NCI-H446 (cell line): ENCODE data around the gene CPED1.
"Not testable (repeated sequence)": the region's sequence is repeated elsewhere in the genome, so short reads cannot be mapped to it uniquely, and the experiment has no call there.

Experiments used
- DNase-seq, 2 experiments: peaks; one replicate each; lab custom pipeline; 2025; lab: John Stamatoyannopoulos, UW

CPED1 gene

DNA sequence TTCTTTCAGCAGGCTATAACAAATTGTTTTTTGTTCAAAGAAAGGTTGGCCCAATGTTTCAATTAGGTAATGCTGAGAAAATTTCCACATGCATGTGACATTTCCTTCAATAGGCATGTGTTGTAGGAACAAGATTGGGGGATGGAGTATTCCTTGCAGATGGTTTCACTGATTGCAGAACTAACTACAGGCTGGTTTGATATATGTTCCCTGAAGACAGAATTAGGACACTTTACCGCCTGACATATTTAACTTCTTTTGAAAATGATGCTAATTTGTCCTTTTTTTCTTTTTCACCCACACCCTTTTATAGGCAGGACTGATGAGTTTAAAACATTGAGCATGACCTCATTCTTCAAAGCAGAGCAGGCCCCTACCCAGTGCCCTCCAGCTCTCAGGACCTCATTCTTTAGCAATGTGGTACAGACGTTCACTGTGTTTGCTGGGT, 163.3 kb downstream of the CPED1 start:
- no peak for DNase-seq

DNA sequence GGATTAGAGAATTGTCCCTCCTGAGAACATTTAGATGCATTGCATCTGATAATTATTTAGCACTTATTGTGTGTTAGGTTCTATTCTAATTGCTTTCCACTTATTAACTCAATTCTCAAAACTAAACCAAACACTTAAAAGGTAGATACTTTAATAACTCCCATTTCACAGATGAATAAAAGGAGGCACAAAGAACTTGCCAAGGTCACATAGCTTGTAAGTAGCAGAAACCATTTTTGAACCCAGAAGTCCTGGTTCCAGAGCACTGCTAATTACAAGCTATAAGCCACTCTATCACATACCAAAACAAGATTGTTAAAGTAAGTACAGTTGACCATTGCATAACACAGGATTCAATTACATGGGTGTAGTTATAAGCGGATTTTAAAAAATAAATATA, 164.9 kb downstream of the CPED1 start:
- DNase-seq = no peak

DNA sequence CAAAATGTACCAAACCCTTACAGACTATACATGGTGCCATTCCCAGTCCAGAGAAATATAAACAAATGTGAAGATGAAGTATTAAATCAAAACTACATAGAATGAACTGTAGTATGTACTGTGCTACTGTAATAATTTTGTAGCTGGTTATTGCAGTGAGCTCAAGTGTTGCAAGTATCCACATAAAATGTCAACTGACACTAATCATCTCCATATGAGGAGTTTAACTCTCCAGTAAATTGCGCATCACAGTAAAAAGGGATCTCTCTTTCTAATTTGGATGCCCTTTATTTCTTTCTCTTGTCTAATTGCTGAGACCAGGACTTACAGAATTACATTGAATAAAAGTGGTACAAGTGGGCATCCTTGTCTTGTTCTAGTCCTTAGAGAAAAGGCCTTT, 165.5 kb downstream of the CPED1 start:
- DNase-seq = no peak

DNA sequence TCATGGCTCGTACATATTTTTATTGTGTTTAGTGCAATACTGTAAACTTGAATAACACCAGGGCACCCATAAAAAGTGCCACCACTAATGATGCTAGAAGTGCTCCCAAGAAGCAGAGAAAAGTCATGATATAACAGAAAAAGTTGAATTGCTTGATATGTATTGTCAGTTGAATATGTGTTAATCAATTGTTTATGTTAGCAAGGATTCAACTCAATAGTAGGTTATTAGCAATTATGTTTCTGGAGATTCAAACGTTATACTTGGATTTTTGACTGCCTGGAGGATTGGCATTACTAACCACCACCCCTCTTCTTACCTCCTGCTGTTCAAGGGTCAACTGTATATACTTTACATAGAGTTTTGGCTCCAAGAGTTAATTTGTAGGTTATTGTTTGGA, 168.3 kb downstream of the CPED1 start:
- DNase-seq = no peak

DNA sequence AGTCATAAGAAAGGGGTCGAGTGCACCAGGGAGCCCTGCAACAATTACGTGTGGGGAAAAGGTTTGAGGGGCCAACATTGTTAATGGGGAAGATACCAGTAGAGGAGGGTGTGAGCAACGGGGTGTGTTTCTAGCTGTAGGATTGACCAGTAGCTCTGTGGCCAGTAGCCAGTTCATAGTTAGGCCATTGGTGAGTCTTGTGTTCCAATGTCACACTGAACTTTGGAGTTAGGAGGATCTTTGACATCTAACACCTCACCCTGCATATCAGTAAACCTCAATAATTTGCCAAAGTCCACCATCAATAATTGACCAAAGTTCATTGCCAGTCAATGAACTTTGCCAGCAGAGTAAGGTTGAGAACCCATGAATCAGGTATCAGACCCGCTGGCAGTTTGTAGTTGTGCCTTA, 168.8 kb downstream of the CPED1 start:
- no peak for DNase-seq

DNA sequence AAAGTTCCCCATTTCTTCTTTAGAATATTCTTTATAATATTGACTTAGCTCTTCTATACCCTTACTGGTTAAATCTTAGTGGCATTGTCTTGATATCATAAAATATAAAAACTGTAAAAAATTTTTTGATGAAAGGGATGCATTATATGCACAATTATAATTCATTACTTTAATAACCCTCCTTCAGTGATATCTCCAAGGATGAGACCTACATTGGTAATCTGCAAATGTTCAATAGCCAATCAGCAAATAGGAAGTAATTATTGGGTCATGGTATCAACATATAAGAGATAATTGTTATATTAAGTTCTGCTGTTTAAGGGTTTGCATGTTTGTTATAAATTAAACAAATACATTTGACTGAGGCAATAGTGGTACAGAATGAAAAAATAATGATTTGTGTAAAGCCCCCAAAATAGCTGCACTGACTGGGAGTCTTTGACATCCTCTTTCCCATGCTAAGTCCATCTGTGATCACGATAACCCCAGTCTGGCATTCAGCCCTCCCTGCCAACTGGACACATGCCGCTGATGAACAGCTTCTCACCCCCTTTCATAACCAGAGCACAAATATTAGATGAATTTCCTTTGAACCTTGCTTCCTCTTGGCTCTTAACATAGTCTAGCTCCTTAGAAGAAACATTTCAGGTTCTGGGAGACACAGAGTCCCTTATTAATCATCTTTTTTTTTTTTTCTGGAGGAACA, 169.5 kb downstream of the CPED1 start:
- DNase-seq = no peak

DNA sequence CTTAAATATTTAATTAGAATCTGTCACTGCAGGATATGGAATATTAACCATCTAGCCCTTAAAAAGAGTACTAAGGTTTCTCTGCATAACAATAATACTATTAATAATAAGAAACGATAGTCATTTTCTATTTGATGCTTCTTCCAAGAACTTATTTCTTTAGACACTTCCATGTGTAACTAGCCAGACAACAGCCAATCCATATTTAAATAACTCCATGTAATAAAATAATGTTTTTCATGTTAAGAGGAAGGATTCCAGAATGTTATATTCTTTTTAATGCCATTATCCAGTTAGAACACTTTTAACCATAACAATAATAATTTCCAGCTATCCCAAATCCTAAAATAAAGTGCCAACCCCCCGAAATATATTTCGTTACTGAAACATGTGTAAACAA, 170.2 kb downstream of the CPED1 start:
- no peak for DNase-seq

DNA sequence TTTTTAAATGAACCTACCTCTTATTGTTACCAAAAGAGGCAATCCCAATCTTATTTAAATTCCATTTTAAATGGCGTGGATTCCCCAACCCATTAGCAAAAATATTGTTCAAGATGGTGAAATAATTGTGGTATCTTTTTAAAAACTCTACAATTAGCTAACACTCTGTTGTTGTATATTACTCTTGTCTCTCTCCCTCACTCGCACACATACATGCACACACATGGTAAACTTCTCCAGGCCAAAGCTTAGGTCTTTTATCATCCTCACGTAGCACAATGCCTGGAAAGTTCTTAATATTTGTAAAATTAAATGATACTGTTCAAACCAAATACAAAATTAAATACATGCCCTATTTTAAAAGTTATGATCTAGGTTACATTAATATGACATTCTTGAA, 171.0 kb downstream of the CPED1 start:
- no peak for DNase-seq

DNA sequence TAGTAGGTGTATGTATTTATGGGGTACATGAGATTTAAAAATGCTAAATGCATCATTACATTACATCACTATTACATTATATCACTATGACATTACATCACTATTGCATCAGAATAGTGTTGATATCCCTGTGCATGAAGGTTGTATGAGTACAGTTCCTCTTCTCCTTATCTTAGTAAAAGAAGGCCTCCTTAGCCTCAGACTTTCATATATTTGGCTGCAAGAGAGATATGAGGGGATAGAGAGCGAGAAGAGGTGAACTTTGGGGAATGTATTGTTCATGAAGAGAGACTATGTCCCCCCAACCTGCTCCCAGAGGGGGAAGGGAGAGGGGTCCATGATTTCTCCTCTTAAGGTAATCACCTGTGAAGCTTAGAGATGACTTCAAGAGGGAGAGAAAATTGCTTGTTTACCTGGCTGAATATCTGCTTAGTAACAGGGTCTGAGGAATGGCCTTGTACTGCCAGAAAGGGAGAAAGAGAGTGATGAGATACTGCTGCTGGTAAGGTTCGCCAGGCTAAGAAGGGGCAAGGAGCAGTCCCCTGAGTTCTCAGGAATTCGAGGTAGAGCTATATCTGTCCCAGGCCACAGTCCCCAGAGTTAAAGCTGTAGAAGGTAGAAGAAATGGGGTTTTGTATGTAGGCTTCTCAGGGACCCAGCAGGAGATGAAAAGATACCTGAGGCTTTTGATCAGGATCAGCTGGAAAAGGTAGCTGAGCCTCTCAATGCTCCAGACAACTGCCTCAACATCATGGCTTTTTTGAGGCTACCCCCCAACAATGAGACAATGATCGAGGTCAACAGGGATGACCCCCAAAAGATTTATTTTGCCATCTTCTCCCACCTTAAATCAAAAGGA, 171.9 kb downstream of the CPED1 start:
- no peak for DNase-seq

DNA sequence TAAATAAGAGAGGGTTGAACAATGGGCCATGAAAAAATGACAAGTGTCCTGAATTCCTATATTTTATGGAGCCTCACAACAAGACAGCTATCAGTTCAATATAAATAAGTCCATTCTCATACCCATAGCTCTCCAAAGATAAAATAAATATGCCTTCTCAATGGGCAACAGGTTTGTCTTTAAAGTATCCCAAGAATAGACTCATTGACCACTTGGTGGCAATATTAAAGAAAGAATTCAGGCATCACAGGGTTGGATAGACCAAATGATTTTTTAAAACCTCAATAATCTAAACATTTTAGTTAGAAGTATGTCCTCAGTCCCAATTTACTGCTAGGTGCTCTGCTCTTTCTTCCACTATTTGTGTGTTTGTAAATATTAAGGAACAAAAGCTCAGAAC, 175.2 kb downstream of the CPED1 start:
- no peak for DNase-seq

DNA sequence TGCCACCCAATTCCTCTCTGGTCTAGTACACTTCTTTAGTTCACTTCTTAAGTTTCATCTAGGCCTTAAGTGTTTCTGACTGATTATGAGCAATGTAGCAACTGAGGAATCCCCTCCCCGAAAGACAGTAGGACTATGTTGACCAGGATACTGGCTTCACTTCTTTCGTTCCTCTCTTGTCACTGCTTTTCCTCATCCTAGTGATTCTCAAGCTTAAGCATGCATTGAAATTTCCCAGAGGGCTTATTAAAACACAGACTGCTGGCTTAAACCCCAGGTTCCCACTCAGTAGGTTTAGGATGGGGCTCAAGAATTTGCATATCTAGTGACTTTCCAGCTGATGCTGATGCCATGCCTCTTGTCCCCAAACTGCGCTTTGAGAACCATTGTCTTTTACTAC, 175.7 kb downstream of the CPED1 start:
- DNase-seq = no peak

DNA sequence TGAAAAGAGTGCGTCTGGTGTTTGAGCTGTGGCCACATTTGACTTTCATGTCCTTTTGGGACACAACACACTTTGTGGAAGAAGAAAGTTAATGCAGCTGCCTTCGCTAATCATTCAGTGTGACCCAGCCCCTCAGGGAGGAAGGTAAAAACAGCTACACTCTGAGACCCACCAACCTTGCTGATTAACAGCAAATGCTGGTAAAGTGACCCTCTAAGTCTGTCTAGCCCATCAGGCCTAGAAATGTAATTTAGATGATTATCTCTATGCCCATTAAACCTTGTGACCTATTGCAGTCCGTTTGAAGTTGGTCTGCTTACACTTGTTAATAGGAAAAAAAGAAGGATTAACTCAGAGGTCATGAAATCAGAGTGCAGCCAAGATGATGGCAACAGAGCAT, 178.4 kb downstream of the CPED1 start:
- no peak for DNase-seq

DNA sequence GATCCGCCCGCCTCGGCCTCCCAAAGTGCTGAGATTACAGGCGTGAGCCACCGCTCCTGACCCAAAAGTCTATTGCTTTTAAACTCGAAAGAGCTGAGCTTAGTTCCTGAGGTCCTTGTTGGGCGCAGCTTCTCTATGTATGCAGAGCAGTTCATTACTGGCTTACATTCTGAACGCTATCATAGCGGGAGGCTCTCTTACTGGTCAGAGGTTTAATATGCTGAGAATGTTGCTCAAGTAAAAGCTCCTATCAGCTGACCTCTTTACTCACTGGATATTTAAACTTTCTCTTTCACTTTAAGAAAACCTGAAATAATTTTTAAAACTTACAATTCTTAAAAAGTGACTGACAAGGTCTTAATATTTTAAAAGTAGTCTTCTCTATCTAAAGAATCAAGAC, 179.5 kb downstream of the CPED1 start:
- DNase-seq = no peak

DNA sequence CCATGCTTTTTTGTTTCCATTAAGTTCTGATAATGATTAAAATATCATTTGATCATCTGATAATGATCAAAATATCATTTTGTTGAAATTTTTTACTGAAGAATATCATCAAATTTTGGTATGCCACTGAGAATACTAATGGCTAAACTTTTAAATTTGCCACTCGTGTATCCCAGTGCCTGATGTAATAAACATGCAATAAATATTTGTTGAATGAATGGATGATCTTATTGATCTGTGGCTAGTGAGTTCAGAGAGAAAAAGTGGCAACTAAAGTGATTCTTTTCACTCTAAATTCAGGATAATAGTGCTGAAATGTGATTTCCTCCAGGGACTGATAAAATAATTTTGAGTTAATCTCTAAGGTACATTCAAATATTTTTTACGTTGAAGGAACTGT, 181.0 kb downstream of the CPED1 start:
- DNase-seq = no peak

DNA sequence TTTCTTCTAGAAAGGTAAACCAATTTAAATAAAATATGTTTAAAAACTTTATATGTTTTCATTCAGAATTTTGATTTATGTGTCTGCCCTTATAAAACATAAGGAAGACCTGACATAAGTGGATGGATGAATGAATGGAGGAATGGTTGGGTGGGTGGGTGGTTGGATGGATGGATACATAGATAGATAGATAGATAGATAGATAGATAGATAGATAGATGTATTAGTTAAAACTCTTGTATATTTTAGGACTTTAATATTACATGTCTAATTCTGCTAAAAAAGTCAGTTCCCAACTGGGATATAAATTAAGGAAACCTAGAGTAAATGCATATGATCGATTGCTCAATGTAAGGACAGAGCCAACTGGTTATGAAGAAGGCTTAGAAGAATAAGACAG, 184.0 kb downstream of the CPED1 start:
- DNase-seq = no peak

DNA sequence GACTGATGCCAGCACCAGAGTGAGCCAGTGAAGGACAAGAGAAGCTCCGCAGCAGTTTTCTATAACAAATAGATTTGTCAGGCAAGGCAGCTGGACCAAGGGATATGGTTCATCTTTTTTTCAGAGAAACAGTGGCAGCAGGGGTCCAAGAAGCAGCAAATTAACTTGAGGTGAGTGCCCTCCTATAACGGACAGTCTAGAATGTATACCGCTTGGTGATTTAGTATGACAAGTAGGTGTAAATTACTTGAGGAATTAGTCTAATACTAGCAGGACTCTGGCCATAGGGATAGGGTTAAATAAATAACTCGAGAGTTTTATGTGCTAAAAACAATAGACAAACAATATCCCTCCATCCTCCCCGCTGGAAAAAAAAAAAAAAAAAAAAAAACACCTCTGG, 187.3 kb downstream of the CPED1 start:
- no peak for DNase-seq

DNA sequence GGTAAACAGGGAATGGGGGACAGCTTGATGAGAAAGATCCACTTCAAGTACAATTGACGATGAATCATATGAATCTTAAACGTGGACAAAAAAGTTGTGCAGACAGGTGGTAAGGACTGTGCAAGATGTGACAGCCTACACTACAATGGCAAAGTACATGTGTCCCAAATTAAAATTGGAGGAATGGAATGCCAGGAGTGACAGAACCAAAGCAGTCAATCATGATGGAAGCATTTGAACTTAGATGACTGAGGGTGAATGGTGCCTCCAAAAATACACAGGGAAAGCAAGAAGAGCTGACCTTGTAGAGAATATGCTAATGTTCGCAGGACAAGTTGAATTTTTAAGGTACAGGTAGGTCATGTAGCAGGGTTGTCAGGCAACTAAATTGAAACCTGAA, 189.9 kb downstream of the CPED1 start:
- no peak for DNase-seq

DNA sequence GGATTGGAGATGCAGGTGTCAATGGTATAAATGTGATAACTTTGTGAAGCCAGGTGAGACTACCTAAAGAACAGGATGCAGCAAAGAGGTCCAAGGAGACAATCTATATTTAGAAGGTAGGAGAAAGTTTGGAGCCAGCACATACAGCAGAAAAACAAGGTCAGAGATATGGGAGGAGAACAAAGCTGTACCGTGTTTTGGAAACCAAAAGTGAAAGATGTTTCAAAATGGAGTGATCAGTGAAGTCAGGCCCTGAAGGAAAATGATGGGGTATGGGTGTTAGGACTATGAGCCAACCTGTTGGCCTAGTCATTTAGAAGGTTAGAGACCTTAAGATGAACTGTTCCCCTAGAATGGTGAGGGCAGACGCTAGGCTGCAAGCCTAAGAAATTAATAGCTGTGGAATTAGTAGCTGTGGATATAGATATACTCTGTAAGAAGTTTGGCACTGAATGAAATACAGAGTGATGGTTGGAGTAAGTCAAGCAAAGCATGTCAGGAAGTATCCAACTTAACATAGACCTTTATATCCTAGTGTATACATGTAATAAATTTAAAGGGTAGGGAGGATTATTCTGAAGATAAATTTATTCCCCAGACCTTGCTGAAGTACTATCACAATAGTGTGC, 190.5 kb downstream of the CPED1 start:
- no peak for DNase-seq

DNA sequence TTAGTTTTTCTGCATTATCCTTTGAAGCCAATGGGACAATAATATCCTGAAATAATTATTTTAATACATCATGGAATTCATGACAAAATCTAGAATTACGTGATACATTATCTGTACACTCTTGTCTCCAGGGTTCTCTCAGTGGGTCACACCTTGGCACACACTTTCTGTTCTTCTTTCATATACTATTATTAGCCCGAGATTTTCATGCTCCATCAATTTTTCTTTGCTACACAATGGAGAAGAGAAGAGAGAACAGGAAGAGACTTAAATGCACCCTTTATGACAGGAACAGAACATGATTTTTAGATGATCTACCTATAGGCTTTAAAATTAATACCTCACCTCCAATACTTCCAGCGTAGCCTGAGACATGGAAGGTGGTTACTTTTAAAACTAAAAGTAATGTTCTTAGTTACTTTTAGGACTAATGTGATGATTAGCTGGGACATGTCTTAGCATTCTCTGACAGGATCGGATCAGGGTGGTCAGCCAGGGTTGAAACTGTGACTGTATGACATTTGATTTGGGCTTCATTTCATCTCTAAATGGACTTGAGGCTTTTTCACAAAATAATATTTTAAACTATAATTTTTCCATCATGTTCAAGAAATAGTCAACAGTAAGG, 192.0 kb downstream of the CPED1 start:
- DNase-seq = no peak

DNA sequence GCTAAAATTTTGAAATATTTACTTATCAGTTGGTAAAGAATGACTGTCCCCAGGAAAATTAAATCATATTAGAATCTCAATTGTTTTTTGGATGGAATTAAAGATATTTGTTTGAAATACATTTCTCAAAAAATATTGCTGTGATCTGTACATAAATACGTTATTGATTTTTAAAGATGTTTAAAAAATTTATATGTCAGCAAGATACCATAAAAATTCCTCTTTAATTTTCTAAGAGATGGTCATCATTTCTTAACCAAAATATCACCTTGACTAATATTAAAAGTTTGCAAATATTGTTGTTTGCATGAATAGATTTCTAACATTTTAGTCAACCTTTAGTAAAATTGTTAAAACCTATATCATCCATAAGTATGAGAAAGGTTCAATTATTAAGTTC, 192.8 kb downstream of the CPED1 start:
- no peak for DNase-seq

DNA sequence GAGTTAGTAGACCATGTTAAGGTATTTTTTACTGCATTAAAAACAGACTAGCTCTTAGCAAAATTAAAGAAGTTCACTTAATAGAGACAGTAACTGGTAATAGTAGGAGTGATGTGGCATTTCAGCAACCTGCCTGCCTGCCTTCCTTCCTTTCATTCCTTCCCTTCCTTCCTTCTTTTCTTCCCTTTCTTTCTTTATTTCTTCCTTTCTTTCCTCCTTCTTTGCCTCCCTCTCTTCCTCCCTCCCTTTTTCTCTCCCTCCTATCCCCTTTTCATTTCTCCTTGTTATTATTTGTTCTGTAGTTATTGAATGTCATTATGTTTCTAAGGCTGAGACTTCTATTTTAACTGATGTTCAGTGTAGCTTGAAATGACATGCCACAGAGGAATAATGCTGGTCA, 193.8 kb downstream of the CPED1 start:
- DNase-seq = no peak

DNA sequence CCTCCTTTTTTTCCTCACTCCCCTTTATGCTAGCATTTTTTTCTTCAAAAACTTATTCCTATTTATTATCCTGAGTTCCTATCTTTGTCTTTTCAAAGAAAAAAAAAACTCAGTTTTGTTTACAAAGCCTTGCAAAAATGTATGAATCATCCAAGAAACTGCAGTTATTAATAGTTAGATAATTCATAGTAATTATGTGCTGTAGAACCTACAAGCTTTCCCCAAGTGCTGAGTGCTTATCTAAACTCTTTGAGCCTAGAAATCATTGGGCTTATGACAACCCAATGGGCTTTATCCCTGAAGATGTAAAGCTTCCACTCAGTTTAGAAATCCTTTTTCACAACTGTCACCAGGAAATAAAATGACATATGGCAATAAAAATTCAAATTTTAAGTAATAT, 194.4 kb downstream of the CPED1 start:
- DNase-seq = no peak

DNA sequence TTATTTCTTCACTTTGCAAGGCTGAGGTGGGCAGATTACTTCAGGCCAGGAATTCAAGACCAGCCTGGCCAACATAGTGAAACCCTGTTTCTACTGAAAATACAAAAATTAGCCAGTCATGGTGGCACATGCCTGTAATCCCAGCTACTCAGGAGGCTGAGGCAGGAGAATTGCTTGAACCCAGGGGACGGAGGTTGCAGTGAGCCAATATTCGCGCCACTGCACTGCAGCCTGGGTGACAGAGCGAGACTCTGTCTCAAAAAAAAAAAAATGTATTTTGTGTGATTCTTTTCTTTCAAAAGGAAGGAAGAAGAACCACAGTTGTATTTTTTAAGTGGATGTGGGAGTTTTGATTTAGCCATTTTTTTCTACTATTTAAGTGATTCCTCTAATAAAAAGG, 195.4 kb downstream of the CPED1 start:
- not testable (repeated sequence) for DNase-seq
